GM21619 (cell line): Measurements from ENCODE around the gene SLC35G1.

Experiments
- ATAC-seq: cut with Tn5 transposase; IDR thresholded peaks from one replicate; pipeline ENCODE4 v1.9.1; 2021; ENCODE audit not compliant: unreplicated experiment

SLC35G1 gene, protein sequence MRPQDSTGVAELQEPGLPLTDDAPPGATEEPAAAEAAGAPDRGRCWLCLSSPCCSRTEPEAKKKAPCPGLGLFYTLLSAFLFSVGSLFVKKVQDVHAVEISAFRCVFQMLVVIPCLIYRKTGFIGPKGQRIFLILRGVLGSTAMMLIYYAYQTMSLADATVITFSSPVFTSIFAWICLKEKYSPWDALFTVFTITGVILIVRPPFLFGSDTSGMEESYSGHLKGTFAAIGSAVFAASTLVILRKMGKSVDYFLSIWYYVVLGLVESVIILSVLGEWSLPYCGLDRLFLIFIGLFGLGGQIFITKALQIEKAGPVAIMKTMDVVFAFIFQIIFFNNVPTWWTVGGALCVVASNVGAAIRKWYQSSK

DNA sequence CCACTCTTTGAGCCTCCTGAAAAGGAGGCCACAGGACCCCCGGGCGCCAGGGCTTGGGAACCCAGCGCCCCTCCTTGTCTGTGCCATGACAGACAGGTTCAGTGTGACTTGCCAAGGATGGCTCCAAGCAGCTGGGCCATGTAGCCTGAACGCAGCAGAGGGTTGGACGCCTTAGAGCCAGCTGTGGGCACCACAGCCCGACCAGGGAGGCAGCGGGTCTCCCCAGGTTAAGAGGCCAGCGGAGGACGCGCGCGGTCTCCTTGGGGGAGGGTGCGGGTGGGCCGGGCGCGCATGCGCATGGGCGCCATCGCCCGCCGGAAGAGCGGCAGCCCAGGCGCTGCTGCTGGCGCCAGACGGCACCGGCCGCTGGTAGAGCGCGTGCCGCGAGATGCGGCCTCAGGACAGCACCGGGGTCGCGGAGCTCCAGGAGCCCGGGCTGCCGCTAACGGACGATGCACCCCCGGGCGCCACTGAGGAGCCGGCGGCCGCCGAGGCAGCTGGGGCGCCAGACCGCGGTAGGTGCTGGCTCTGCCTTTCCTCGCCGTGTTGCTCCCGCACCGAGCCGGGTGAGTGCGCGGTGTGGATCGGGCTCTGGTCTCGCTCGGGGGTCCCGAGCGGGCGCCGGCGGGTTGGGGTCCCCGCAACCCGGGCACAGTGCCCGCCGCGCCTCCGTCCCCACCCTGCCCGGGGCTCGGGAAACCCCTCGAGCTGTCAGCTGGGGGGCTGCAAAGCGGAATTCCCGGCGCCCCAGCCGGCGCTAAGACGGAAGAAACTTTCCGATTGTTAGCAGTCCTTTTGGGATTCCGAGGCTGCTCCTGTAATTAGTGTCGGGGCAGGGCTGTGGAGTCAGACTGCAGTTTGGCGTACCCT lies at the start of gene SLC35G1:
Gene SLC35G1 (plus strand): TSS at position 333 of the 870 bp plus-strand sequence. CDS start 56 bp downstream, at position 389.
- peak; percentile 92 for ATAC-seq

DNA sequence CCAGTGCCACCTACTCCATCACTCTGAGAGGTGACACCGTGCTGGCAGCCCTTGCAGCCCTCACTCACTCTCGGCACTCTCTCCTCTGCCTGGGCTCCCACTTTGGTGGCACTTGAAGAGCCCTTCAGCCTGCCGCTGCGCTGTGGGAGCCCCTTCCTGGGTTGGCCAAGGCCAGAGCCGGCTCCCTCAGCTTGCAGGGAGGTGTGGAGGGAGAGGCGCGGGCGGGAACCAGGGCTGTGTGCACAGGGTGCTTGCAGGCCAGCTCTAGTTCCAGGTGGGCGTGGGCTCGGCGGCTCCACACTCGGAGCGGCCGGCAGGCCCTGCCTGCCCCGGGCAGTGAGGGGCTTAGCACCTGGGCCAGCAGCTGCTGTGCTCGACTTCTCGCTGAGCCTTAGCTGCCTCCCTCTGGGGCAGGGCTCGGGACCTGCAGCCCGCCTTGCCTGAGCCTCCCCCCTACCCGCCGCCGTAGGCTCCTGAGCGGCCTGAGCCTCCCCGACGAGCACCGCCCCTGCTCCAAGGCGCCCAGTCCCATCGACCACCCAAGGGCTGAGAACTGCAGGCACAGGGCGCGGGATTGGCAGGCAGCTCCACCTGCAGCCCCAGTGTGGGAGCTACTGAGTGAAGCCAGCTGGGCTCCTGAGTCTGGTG lies 48.7 kb upstream of the SLC35G1 start:
- no peak for ATAC-seq

DNA sequence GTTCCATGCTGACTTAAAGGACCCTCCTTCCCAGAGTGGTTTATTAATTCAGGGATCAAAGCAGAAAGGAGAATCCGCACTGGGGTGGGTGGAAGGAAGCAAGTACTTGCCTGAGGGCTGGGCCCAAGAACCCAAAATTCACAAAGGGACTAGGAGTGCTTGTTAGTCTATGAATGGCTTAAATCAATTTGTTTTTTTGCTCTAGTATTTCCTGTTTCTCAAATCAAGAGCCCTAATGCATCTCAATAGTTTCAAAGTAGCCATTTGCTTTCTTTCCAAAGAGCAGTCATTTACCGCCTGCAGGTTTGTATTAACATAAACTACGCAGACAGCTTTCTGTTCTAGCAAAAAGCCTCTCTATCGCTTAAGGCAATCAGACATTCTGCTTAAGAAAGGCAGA lies 44.2 kb upstream of the SLC35G1 start:
- ATAC-seq = no peak

GRCh38 chr10:93850031-93851015 lies 43.5 kb upstream of the SLC35G1 start:
- no peak for ATAC-seq

DNA sequence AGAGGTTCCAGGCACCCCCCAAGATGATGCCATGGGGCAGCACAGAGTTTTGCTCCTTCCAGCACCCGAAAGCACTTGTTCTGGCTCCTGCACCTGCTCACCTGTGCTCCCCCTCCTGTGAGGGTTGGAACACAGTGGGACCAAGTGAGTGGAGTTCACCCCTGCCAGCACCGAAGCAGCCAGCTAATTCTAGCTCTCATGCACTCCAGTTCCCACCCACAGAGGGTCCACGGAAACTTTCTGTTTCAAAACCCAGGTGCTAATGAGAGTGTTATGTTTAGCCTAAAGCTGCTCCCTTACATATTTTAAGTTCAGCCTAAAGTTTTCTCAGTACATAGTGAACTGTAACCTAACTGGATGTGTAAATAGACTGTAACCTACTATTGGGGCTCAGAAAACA lies 42.6 kb upstream of the SLC35G1 start:
- ATAC-seq = no peak

DNA sequence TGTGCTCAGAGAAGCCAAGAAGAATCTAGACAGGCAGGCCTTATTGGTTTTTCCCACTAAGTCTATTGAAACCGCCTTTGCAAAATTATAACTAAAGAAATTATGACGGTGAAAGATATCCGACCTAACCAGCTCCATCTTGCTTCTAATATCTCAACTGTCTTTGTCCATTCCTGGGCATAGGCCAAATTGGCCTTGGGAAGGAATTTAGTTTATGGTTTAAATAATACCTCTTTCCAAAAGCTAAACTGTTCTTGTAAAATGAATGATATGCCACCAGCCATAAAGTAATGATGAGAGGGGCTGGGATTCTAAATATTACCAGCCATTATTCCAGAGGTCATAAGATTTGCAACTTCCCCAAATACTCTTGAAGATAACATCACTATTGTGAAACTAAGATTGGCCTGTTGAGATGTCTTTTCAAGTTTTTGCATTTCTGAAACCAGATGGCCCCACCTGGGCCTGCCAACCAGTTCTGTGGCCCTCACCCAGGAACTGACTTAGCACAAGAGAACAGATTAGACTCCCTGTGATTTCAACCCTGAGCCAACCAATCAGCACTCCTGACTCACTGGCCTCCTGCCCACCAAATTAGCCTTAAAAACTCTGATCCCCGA lies 41.2 kb upstream of the SLC35G1 start:
- ATAC-seq = no peak

GRCh38 chr10:93854975-93855374 lies 38.8 kb upstream of the SLC35G1 start:
- ATAC-seq = no peak

- ATAC-seq = no peak
These were observed 37.2 kb upstream of the SLC35G1 start for GRCh38 chr10:93856349-93857145.

DNA sequence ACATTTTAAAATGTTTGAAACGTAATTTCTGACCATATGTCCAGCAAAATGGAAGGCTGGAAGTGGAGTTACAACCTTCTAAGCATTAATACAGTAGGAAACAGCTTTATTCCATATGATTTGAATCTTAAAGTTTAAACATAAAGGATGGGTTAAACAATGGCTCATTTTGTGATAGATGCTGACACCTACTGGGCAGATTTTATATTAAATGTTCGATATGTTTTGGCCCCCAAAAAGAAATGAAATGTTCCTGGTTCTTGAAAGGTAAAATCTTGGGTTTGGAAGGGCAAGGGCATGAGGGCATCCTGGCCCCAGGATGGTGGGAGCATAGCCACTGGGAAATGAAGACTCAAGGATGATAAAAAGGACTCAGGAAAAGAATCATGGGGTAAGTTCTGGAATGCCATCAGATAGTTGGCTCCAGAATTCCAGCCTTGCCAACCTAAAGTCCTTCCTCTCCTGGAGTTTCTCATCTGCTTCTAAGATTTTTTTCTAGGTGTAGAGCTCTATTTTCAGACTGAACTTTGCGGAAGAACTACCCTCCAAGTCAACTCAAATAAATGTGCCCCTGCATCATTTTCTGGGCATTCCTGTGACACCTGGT lies 34.6 kb upstream of the SLC35G1 start:
- no peak for ATAC-seq

GRCh38 chr10:93861825-93862224 lies 32.0 kb upstream of the SLC35G1 start:
- ATAC-seq = no peak

- no peak for ATAC-seq
These were observed 27.9 kb upstream of the SLC35G1 start for GRCh38 chr10:93865794-93866425.

GRCh38 chr10:93867525-93867924 lies 26.3 kb upstream of the SLC35G1 start:
- ATAC-seq = no peak

GRCh38 chr10:93871671-93872204 lies 22.0 kb upstream of the SLC35G1 start:
- ATAC-seq = no peak

GRCh38 chr10:93872375-93873158 lies 21.2 kb upstream of the SLC35G1 start:
- ATAC-seq = no peak

DNA sequence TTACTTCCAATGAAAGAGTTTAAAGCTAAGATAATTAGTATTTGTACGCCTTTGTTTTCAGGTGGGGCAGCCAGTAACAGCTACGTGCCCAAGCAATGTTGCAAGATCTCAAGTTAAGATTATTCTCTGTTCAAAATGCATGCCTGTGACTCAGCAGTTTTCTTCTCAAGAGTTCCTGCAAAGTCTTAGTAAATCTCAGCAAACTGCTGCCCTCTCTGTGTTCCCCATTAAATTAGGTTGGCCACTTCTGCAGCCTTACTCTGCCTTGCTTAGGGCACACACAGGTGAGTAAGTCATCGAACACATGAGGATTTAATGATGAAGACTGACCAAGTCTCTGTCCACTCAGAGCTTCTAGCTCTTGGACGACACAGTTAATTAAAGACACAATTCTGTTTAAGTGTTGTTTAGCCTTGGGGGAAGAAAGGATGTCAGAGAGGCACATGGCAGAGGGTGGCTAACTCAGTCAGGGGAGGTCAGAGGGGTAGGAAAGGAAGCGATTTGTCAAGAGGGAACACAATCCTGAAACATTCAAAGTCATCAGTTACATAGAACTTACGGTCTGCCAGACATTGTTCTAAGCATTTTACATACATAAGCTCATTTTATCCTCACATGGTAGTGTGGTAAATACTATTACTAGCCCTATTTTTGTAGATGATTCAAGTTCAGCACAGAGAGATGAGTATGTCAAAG lies 20.2 kb upstream of the SLC35G1 start:
- ATAC-seq = no peak

GRCh38 chr10:93874309-93875031 lies 19.3 kb upstream of the SLC35G1 start:
- no peak for ATAC-seq
